AG10803 (cell line): Measurements from ENCODE around the gene C1orf198.
A peak's percentile ranks its signal among the peaks of the same experiment; 100 is the strongest.

Experiments used
- DNase-seq: peaks from one replicate; pipeline ENCODE4 v3.0.0; 2010; ENCODE audit warnings: low read depth
- H3K4me3 ChIP-seq: 2 replicates; pipeline ENCODE4 v1.5.1; 2011; ENCODE audit warnings: mild to moderate bottlenecking, low read length, control low read depth
- TF ChIP-seq, protein P1 (sequence below): conservative IDR thresholded peaks from 2 replicates; pipeline ENCODE4 v1.5.1; 2011; ENCODE audit warnings: mild to moderate bottlenecking, low read length, control low read depth, inconsistent platforms

The C1orf198 gene

DNA sequence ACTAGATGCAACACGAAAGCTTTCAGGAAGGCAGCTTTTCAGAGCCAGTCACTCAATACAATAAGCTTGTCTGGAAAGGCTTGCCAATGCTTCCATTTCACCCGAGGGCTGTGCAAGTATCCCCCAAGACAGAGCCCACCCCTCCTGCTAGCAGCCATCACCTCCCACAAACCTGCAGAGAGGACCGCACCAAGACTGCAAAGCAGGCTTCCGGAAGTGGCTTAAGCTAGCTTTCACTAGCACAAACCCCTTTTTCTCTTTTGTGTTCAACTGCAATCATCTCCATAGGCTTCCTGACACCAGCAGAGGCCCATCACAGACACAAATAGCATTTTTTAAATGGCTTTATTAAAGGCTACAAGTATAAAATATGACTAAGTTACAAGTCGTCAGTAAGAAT, 31.5 kb downstream of the C1orf198 start:
- H3K4me3 ChIP-seq: no peak overlapping the region
- DNase-seq: no peak
- TF ChIP-seq, protein P1, sequence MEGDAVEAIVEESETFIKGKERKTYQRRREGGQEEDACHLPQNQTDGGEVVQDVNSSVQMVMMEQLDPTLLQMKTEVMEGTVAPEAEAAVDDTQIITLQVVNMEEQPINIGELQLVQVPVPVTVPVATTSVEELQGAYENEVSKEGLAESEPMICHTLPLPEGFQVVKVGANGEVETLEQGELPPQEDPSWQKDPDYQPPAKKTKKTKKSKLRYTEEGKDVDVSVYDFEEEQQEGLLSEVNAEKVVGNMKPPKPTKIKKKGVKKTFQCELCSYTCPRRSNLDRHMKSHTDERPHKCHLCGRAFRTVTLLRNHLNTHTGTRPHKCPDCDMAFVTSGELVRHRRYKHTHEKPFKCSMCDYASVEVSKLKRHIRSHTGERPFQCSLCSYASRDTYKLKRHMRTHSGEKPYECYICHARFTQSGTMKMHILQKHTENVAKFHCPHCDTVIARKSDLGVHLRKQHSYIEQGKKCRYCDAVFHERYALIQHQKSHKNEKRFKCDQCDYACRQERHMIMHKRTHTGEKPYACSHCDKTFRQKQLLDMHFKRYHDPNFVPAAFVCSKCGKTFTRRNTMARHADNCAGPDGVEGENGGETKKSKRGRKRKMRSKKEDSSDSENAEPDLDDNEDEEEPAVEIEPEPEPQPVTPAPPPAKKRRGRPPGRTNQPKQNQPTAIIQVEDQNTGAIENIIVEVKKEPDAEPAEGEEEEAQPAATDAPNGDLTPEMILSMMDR: no peak

DNA sequence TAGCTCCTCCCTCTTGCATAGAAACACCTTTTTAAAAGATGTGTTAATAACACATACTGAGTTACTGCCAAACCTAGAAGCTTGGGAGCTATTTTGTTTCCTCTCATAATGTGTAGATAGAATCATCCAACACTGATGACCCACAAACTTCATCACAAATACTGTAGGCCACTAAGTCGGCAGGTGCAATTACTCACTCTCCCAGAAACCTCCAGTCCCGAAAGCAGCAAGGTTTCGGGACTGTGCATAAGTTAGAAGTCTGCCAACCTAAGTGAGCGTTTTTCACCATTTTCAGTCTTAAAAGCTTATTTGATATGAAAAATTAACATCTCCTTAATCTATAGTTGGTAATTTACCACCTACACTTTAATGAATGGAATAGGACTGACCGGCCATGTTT, 32.0 kb downstream of the C1orf198 start:
- TF ChIP-seq, protein P1: no peak
- no peak overlapping the region for H3K4me3 ChIP-seq
- DNase-seq: no peak

DNA sequence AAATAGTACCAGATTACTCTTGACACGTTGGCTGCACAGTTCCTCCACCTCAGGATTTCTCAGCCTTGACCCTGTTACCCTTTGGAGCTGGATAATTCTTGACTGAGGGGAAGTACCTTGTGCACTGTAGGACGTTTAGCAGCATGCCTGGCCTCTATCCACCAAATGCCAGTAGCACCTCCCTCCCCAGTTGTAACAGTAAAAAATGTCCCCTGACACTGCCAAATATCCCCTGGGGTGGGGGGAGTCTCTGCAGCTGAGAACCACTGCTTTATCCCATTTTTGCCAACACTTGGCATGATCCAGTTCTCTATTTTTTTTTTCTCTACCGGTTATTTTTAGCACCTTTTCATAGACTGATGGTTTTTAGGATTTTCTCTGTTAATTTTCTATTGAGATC, 34.0 kb downstream of the C1orf198 start:
- TF ChIP-seq, protein P1: no peak
- no peak for DNase-seq
- no peak overlapping the region for H3K4me3 ChIP-seq

- H3K4me3 ChIP-seq: no peak overlapping the region
- TF ChIP-seq, protein P1: no peak
- no peak for DNase-seq
Observed at GRCh38 chr1:230833511-230833910, 34.8 kb downstream of the C1orf198 start.

DNA sequence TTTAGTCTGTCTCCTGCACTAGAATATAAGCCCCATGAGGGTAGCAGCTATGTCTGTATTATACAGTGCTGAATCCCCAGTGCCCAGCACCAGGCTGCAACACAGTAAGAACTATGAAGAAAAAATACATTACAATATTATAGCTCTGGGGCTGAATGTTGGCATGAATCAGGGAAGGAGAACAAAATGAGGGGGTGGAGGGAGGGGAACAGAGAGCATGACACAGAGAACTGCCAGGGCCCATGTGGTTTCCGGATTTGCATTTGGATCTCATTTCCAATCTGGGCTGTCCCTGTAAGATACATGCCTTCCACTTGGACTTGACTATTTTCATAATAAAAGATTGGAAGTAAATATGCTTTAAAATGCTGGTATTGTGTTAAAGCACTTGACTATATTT, 35.8 kb downstream of the C1orf198 start:
- no peak overlapping the region for H3K4me3 ChIP-seq
- DNase-seq: peak; percentile 37
- TF ChIP-seq, protein P1: no peak

GRCh38 chr1:230831771-230832170, 36.5 kb downstream of the C1orf198 start:
- TF ChIP-seq, protein P1: no peak
- DNase-seq: no peak
- H3K4me3 ChIP-seq: no peak overlapping the region

DNA sequence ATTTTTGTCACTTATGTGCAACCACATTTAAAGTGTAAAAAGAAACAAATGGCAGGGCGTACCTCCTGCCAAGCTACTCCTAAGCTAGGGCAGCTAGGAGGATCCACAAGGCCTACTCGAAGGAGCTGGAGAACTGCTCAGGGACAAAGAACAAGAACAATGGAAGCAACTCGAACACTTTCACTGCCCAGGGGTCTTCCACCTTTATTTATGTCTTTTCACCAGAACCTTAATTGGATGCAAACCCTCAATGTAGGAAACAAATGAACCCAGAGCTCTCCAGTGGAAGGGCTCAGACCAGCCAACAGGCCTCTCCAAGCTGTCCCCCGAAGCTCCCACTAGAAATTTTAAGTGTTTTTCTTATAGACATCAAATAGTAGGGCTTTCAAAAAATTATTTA, 39.9 kb downstream of the C1orf198 start:
- no peak overlapping the region for H3K4me3 ChIP-seq
- DNase-seq: no peak
- TF ChIP-seq, protein P1: no peak
